ENCODE results near the gene SLC25A12.
A peak's percentile ranks its signal among the peaks of the same experiment; 100 is the strongest.

SLC25A12 gene

DNA sequence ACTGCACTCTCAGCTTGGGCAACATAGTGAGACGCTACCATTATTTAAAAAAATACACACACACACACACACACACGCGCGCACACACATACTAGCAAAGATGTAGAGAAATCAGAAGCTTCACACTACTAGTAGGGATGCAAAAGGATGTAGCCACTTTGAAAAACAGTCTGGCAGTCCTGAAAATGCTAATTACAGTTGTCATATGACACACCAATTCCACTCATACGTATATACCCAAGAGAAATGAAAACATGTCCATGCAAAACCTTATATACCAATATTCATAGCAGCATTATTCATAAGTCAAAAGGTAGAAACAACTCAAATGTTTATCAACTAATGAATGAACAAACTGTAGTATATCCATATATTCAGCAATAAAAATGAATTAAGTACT lies 90.3 kb downstream of the SLC25A12 start:
- in situ Hi-C loops (cut with MboI; ENCODE audit: low sequenced_read_pairs, unreplicated experiment), result no loop called here
- no peak for DNase-seq (ENCODE audit: low spot score)
- TF ChIP-seq, protein P1, sequence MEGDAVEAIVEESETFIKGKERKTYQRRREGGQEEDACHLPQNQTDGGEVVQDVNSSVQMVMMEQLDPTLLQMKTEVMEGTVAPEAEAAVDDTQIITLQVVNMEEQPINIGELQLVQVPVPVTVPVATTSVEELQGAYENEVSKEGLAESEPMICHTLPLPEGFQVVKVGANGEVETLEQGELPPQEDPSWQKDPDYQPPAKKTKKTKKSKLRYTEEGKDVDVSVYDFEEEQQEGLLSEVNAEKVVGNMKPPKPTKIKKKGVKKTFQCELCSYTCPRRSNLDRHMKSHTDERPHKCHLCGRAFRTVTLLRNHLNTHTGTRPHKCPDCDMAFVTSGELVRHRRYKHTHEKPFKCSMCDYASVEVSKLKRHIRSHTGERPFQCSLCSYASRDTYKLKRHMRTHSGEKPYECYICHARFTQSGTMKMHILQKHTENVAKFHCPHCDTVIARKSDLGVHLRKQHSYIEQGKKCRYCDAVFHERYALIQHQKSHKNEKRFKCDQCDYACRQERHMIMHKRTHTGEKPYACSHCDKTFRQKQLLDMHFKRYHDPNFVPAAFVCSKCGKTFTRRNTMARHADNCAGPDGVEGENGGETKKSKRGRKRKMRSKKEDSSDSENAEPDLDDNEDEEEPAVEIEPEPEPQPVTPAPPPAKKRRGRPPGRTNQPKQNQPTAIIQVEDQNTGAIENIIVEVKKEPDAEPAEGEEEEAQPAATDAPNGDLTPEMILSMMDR (IDR thresholded peaks at IDR 0.05; ENCODE audit: borderline replicate concordance, control extremely low read depth, extremely low read depth, insufficient read depth, missing control alignments), result no peak

DNA sequence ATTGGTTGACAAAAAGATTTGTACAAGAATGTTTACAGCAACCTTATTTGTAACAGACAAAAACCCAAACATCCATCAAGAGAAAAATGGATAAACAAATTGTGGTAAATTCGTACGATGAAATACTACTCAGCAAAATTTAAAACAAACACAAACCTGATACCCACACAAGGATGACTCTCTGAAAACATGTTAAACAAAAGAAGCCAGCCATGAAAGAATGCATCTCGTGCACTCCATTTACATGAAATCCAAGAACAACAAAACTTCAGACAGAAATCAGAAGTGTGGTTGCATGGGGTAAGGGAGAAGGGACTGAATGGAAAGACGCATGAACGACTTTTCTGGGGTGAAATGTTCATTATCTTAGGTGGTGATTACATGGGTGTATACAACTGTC lies 93.4 kb downstream of the SLC25A12 start:
- TF ChIP-seq, protein P1 (IDR thresholded peaks at IDR 0.05; ENCODE audit: borderline replicate concordance, control extremely low read depth, extremely low read depth, insufficient read depth, missing control alignments), result no peak
- in situ Hi-C loops (cut with MboI; ENCODE audit: low sequenced_read_pairs, unreplicated experiment), result no loop called here
- DNase-seq (ENCODE audit: low spot score), result no peak

DNA sequence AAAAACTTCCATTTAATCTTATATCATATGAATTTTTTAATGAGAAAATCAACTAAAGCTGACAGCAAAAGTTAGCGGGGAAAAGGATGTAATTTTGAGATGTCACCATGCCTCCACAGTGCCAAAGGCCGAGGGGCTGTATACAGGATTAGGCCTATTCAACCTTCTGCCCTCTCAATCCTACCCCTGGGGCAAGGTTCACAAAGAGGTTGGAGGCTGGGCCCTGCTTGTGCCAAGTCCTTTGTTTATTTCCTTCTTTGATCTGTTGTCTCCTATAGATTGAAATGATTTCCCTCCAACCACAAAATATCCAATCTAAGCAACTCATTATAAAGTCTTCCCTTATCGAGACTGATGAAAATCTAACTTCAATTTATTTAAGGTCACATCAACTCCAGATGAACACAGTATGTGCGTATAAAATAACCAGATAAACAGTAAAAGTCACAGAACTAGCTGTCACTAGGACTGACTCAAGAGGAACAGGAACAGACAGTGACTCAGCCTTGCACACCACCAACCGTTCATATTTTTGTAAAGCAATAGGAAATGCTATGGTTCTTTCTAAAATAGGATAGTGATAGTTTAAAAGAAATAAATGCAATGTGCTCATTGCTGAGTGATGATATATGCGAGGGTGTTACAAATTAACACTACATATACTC lies 95.8 kb downstream of the SLC25A12 start:
- TF ChIP-seq, protein P1 (IDR thresholded peaks at IDR 0.05; ENCODE audit: borderline replicate concordance, control extremely low read depth, extremely low read depth, insufficient read depth, missing control alignments), result no peak
- no peak for DNase-seq (ENCODE audit: low spot score)
- in situ Hi-C loops (cut with MboI; ENCODE audit: low sequenced_read_pairs, unreplicated experiment), result no loop called here

DNA sequence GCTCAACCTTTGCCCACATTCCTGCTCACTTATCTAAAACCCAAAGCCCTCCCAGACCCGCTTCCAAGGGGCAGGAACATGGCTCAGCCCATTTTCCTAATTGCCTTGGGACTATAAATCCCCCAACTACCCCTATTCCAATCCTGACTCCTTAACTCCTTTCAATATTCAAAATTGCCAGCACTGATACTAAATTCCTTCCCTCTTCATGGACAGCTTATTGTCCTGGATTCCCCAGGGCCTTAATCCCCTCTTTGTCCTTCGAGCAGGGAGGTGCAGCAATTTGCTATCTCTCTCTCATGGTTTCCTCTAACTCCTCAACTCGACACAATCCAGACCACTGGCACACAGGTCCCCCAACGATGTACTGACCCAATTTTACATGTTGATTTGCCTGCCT lies 99.1 kb downstream of the SLC25A12 start:
- TF ChIP-seq, protein P1 (IDR thresholded peaks at IDR 0.05; ENCODE audit: borderline replicate concordance, control extremely low read depth, extremely low read depth, insufficient read depth, missing control alignments), result no peak
- in situ Hi-C loops (cut with MboI; ENCODE audit: low sequenced_read_pairs, unreplicated experiment), result no loop called here
- no peak for DNase-seq (ENCODE audit: low spot score)

DNA sequence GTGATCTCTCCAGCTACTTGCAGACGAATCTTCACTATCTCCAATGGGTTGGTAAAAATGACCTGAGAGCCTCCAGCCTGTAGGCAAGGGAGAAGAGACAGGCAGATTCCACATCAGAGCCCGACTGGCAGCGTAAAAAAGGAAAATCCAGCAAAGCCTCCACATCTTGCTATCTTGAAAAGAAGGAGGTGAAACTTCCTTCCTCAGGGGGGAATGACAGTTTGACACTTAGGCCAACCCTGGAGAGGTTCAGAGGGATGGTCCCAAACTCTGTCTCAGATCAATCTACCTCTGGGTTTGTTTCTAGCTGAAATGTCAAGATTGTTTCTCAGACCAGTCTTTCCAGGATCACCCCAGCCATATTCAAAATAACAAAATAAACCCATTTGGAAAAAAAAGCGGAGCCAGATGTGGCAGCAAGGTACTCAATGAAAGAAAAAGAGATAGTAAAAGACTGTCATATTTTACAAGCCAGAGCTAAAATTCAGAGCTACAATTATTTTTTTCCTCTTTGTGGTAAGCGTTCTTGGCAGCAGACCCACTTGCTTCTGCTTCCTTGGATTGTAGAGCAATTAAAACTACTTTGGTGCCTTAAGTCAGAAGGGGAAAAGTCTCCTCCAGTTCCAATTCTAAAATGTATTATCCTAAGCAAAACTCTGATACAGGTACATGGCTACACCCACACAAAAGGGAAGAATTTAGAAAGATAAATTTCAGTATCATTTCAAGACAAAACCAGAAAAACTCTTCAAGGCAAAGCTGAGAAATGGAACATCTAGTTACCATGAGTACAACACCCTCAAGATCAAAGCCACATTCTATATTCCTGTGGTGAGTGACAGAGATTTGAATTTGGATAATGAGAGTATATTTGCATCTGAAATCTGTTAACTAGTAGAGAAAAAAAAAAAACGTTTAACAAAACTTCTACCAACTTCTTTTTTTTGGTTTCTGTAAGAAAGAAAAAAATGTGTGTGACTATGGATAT lies 100.1 kb downstream of the SLC25A12 start:
- TF ChIP-seq, protein P1 (IDR thresholded peaks at IDR 0.05; ENCODE audit: borderline replicate concordance, control extremely low read depth, extremely low read depth, insufficient read depth, missing control alignments), result no peak
- DNase-seq (ENCODE audit: low spot score), result peak; percentile 9
- in situ Hi-C loops (cut with MboI; ENCODE audit: low sequenced_read_pairs, unreplicated experiment), result no loop called here

DNA sequence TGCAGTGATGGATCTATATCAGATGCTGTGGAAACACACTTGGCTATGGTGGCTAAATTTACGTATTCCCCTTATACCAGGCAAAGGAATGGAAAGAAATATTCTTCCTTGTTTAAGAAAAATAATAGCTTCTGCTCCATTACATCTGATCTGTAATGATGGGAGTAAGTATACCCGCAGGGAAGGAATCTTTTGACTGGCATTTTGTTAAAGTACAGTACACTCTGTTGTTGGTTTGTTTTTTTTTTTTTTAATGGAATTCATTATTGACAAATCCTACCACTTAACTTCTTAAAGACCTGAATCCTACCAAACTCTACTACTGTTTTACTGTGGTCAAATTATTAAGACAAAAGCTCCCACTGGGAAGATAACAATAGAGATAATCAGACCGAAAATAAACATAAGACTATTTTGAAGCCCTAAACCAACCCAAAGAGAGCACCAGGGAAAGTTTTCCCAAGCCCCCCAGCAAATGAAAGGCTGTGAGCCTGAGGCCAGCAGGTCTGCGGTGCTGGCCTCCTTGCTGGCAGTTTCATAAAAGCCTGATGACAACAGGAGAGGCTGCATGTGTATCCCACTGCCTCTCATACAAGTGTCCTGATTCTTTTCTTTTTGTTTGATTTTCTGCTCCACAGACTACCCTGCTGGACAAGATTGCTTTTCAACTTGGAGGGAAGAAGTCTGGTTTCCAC lies 101.0 kb downstream of the SLC25A12 start:
- DNase-seq (ENCODE audit: low spot score), result no peak
- in situ Hi-C loops (cut with MboI; ENCODE audit: low sequenced_read_pairs, unreplicated experiment), result no loop called here
- TF ChIP-seq, protein P1 (IDR thresholded peaks at IDR 0.05; ENCODE audit: borderline replicate concordance, control extremely low read depth, extremely low read depth, insufficient read depth, missing control alignments), result no peak
